H9 (cell line): ENCODE data around the gene DMD. TPM values are rescaled to one million over a fixed set of nuclear protein-coding genes. Genes with fewer than 3 reads are reported as not detected.

Experiments used
- DNase-seq: peaks from one replicate; pipeline ENCODE4 v3.0.0-alpha.2; 2017
- H2AFZ ChIP-seq: one replicate; pipeline ENCODE4 v1.6.1; 2013; ENCODE audit warnings: mild to moderate bottlenecking, low read length, control low read depth, moderate library complexity
- H2AK5ac ChIP-seq: 2 replicates; pipeline ENCODE4 v1.6.1; 2013; ENCODE audit warnings: low read length, control low read depth, mixed read lengths; ENCODE audit not compliant: insufficient read length
- H2BK120ac ChIP-seq: one replicate; pipeline ENCODE4 v1.6.1; 2013; ENCODE audit warnings: low read depth, mild to moderate bottlenecking, low read length, control low read depth, inconsistent platforms; ENCODE audit not compliant: poor library complexity, severe bottlenecking
- H2BK12ac ChIP-seq: 2 replicates; pipeline ENCODE4 v1.6.1; 2013; ENCODE audit warnings: low read length, control low read depth, mixed read lengths, low read depth; ENCODE audit not compliant: insufficient read length
- H2BK15ac ChIP-seq: 2 replicates; pipeline ENCODE4 v1.6.1; 2013; ENCODE audit warnings: low read depth, low read length, control low read depth
- H2BK20ac ChIP-seq: one replicate; pipeline ENCODE4 v1.6.1; 2013; ENCODE audit warnings: low read depth, mild to moderate bottlenecking, low read length, control low read depth, inconsistent platforms; ENCODE audit not compliant: poor library complexity, severe bottlenecking
- H2BK5ac ChIP-seq: 2 replicates; pipeline ENCODE4 v1.6.1; 2013; ENCODE audit warnings: low read length, control low read depth, mixed read lengths; ENCODE audit not compliant: insufficient read length
- H3K14ac ChIP-seq: 2 replicates; pipeline ENCODE4 v1.6.1; 2013; ENCODE audit warnings: low read length, control low read depth; ENCODE audit not compliant: insufficient read depth
- H3K18ac ChIP-seq: 2 replicates; pipeline ENCODE4 v1.6.1; 2013; ENCODE audit warnings: low read depth, mild to moderate bottlenecking, mixed read lengths, low read length, control low read depth; ENCODE audit not compliant: insufficient read length
- H3K23ac ChIP-seq: 2 replicates; pipeline ENCODE4 v1.6.1; 2013; ENCODE audit warnings: low read length, control low read depth, mixed read lengths, low read depth; ENCODE audit not compliant: insufficient read length
- H3K23me2 ChIP-seq: 2 replicates; pipeline ENCODE4 v1.6.1; 2013; ENCODE audit warnings: low read depth, mild to moderate bottlenecking, mixed read lengths, low read length, control low read depth; ENCODE audit not compliant: insufficient read length, poor library complexity, severe bottlenecking
- H3K27ac ChIP-seq: 2 replicates; pipeline ENCODE4 v1.5.1; 2013; ENCODE audit warnings: low read length, control low read depth, mixed read lengths, low read depth; ENCODE audit not compliant: insufficient read length
- H3K27me3 ChIP-seq: 2 replicates; pipeline ENCODE4 v1.6.1; 2013; ENCODE audit warnings: low read length, control low read depth, inconsistent platforms; ENCODE audit not compliant: insufficient read depth
- H3K4ac ChIP-seq: 2 replicates; pipeline ENCODE4 v1.6.1; 2013; ENCODE audit warnings: low read depth, mild to moderate bottlenecking, control low read depth, inconsistent platforms, low read length, moderate library complexity
- H3K4me1 ChIP-seq: 2 replicates; pipeline ENCODE4 v1.6.1; 2013; ENCODE audit warnings: low read length, control low read depth, inconsistent platforms; ENCODE audit not compliant: insufficient read depth
- H3K4me2 ChIP-seq: 2 replicates; pipeline ENCODE4 v1.6.1; 2013; ENCODE audit warnings: low read length, control low read depth, mixed read lengths; ENCODE audit not compliant: insufficient read length, insufficient read depth
- H3K56ac ChIP-seq: 2 replicates; pipeline ENCODE4 v1.6.1; 2013; ENCODE audit warnings: low read depth, mild to moderate bottlenecking, mixed read lengths, low read length, control low read depth; ENCODE audit not compliant: insufficient read length
- H3K79me1 ChIP-seq: 2 replicates; pipeline ENCODE4 v1.6.1; 2013; ENCODE audit warnings: low read depth, mild to moderate bottlenecking, moderate library complexity, low read length, control low read depth, inconsistent platforms; ENCODE audit not compliant: insufficient read depth, poor library complexity, severe bottlenecking
- H3K79me2 ChIP-seq: 2 replicates; pipeline ENCODE4 v1.6.1; 2013; ENCODE audit warnings: low read length, control low read depth, inconsistent platforms; ENCODE audit not compliant: insufficient read depth
- H3K9ac ChIP-seq: 2 replicates; pipeline ENCODE4 v1.6.1; 2013; ENCODE audit warnings: low read length, control low read depth, mixed read lengths; ENCODE audit not compliant: insufficient read length; ENCODE audit errors: extremely low read depth
- H3K9me3 ChIP-seq: one replicate; pipeline ENCODE4 v1.6.1; 2013; ENCODE audit warnings: low read depth, low read length, inconsistent platforms; ENCODE audit not compliant: control insufficient read depth
- H3T11ph ChIP-seq: one replicate; pipeline ENCODE4 v1.6.1; 2013; ENCODE audit warnings: mild to moderate bottlenecking, low read length, control low read depth, inconsistent platforms
- H4K20me1 ChIP-seq: one replicate; pipeline ENCODE4 v1.6.1; 2013; ENCODE audit not compliant: control insufficient read depth, insufficient read length, insufficient read depth
- H4K5ac ChIP-seq: 2 replicates; pipeline ENCODE4 v1.6.1; 2013; ENCODE audit warnings: low read depth, mild to moderate bottlenecking, mixed read lengths, low read length, control low read depth; ENCODE audit not compliant: insufficient read length
- H4K8ac ChIP-seq: replicated peaks from 2 replicates; pipeline ENCODE4 v1.6.1; 2013; ENCODE audit warnings: low read length, control low read depth, mixed read lengths, low read depth; ENCODE audit not compliant: insufficient read length
- H4K91ac ChIP-seq: 2 replicates; pipeline ENCODE4 v1.6.1; 2013; ENCODE audit warnings: low read depth, mild to moderate bottlenecking, moderate library complexity, mixed read lengths, low read length, control low read depth; ENCODE audit not compliant: insufficient read length
- H3K27ac Mint-ChIP-seq, 3 experiments: 2 replicates in 2 of 3; 3 replicates in 1 of 3; pipeline ENCODE4 v1.8.0; 2020 to 2021; ENCODE audit warnings: mixed read lengths in 3 of 3, mild to moderate bottlenecking in 1 of 3, moderate library complexity in 1 of 3
- H3K27me3 Mint-ChIP-seq: 2 replicates; pipeline ENCODE4 v1.8.0; 2021; ENCODE audit warnings: low read depth, mild to moderate bottlenecking, moderate library complexity, mixed read lengths
- H3K36me3 Mint-ChIP-seq, 3 experiments: 2 replicates in 2 of 3; 3 replicates in 1 of 3; pipeline ENCODE4 v1.8.0; 2020 to 2021; ENCODE audit warnings: low read depth in 3 of 3, mixed read lengths in 3 of 3; ENCODE audit not compliant: insufficient read depth in 1 of 3
- H3K4me1 Mint-ChIP-seq, 2 experiments: 2 replicates each; pipeline ENCODE4 v1.8.0; 2020; ENCODE audit warnings: mixed read lengths in 2 of 2
- H3K4me3 Mint-ChIP-seq, 2 experiments: 2 replicates in 1 of 2; 3 replicates in 1 of 2; pipeline ENCODE4 v1.8.0; 2020 to 2021; ENCODE audit warnings: mild to moderate bottlenecking in 2 of 2, mixed read lengths in 2 of 2, moderate library complexity in 1 of 2
- H3K9me3 Mint-ChIP-seq, 2 experiments: 2 replicates in 1 of 2; 3 replicates in 1 of 2; pipeline ENCODE4 v1.8.0; 2020; ENCODE audit warnings: mild to moderate bottlenecking in 2 of 2, mixed read lengths in 2 of 2, moderate library complexity in 1 of 2
- WGBS: extraction: QIAGEN DNeasy Blood & Tissue Kit; methylation state at CpG from one replicate; pipeline ENCODE4 v1.1.7; 2013; ENCODE audit warnings: missing lambda C conversion rate, low lambda C conversion rate, mixed read lengths; ENCODE audit not compliant: insufficient read length; ENCODE audit errors: extremely low coverage; 5-methylcytosine and 5-hydroxymethylcytosine counted together
- total RNA-seq: library from RNA; stranded (reverse); gene quantifications from 2 replicates; pipeline ENCODE4 v1.2.1, GENCODE V29; 2021
- TF ChIP-seq, protein P1 (sequence below): fragments of 200-600 bp; sonication (generic); conservative IDR thresholded peaks from 3 replicates; pipeline ENCODE4 v1.8.0; 2021; ENCODE audit warnings: antibody characterized with exemption, mild to moderate bottlenecking

Gene DMD
- total RNA-seq, 1 experiment from 2014 or later: 3.8 TPM

- H3K23ac ChIP-seq: no peak overlapping the region
- no peaks in the 10 kb centered on the region for H3K27me3 Mint-ChIP-seq
- no peaks in the 10 kb centered on the region for H3K27me3 ChIP-seq
- H2BK15ac ChIP-seq: no peak overlapping the region
- H3K4ac ChIP-seq: no peak overlapping the region
- no peak overlapping the region for H2BK20ac ChIP-seq
- H3K4me3 Mint-ChIP-seq: no peak overlapping the region
- no peaks in the 10 kb centered on the region for H3K9me3 ChIP-seq
- DNase-seq: no peak
- H3K79me1 ChIP-seq: no peaks in the 10 kb centered on the region
- H3K4me1 ChIP-seq: no peaks in the 10 kb centered on the region
- TF ChIP-seq, protein P1, sequence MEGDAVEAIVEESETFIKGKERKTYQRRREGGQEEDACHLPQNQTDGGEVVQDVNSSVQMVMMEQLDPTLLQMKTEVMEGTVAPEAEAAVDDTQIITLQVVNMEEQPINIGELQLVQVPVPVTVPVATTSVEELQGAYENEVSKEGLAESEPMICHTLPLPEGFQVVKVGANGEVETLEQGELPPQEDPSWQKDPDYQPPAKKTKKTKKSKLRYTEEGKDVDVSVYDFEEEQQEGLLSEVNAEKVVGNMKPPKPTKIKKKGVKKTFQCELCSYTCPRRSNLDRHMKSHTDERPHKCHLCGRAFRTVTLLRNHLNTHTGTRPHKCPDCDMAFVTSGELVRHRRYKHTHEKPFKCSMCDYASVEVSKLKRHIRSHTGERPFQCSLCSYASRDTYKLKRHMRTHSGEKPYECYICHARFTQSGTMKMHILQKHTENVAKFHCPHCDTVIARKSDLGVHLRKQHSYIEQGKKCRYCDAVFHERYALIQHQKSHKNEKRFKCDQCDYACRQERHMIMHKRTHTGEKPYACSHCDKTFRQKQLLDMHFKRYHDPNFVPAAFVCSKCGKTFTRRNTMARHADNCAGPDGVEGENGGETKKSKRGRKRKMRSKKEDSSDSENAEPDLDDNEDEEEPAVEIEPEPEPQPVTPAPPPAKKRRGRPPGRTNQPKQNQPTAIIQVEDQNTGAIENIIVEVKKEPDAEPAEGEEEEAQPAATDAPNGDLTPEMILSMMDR: no peak
- no peak overlapping the region for H2AFZ ChIP-seq
- H2BK5ac ChIP-seq: no peak overlapping the region
- H2BK12ac ChIP-seq: no peak overlapping the region
- no peak overlapping the region for H3K27ac Mint-ChIP-seq
- no peak overlapping the region for H2AK5ac ChIP-seq
- no peak overlapping the region for H3K56ac ChIP-seq
- peaks cover 0 to 11% of the 10 kb centered on the region in 2 experiments; a peak in 1 of 4 replicates for H3K4me1 Mint-ChIP-seq
- no peak overlapping the region for H3K14ac ChIP-seq
- no peak overlapping the region for H3K27ac ChIP-seq
- peaks cover 46 to 66% of the 10 kb centered on the region in 2 experiments for H3K9me3 Mint-ChIP-seq
- H2BK120ac ChIP-seq: no peak overlapping the region
- peaks cover 5 to 10% (median 8%) of the 10 kb centered on the region in 3 experiments; a peak in 6 of 7 replicates for H3K36me3 Mint-ChIP-seq
- no peak overlapping the region for H4K8ac ChIP-seq
- H4K5ac ChIP-seq: no peak overlapping the region
- H3K4me2 ChIP-seq: no peak overlapping the region
- no peak overlapping the region for H3K18ac ChIP-seq
- no peak overlapping the region for H3K9ac ChIP-seq
- no peaks in the 10 kb centered on the region for H3K79me2 ChIP-seq
- no CpG with 5 or more reads among the region's 4 CpGs for WGBS
- no peaks in the 10 kb centered on the region for H3K23me2 ChIP-seq
- H4K91ac ChIP-seq: no peak overlapping the region
- H4K20me1 ChIP-seq: no peaks in the 10 kb centered on the region
- H3T11ph ChIP-seq: no peak overlapping the region
Measured at GRCh38 chrX:31245714-31246113, 1965.6 kb downstream of the DMD start.
